NK-92 treated with Interleukin-12 subunit alpha and Interleukin-12 subunit beta, amount 100 ng/mL, for 24 hours (cell line): ENCODE results near the gene ATF2.
"Not testable (repeated sequence)": the region's sequence is repeated elsewhere in the genome, so short reads cannot be mapped to it uniquely, and the experiment has no call there.

ENCODE experiments used
- DNase-seq: peaks from one replicate; lab custom pipeline; 2025; lab: John Stamatoyannopoulos, UW

Gene ATF2

DNA sequence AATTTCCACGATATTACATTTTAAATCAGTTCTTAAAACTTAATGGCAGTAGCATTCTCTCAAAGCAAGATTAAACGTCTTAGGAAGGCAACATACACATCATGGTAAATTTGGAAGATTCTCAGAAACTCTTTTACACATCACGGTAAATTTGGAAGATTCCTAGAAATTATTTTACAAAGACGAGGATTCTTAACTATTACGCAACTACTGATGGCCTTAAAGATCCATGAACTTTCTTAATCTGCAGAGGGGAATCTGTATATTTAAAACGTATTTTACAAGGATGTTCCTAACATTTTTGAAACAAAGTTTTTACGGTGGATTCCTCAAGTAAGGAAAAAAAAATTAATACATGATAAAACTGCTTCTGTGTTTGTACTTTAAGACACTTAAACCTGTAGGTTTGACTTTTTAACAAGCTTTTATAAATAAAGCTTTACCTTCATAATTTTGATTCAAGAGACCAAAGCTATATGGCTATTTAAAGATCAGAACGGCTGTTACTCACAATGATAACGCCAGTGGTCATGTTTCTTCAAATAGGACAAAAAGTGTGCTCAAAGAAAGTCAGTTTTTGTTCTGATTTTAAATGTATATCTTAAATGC, 1.7 kb downstream of the ATF2 start:
- no peak for DNase-seq

DNA sequence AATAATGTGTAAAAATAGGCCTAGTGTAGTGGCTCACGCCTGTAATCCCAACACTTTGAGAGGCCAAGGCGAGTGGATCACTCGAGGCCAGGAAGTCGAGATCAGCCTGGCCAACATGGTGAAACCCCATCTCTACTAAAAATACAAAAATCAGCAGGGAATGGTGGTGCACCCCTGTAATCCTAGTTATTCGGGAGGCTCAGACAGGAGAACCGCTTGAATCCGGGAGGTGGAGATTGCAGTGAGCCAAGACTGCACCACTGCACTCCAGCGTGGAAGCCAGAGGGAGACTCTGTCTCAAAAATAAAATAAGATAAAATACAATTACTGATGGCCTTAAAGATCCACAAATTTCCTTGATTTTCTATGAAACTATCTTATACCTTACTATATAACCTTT, 3.8 kb downstream of the ATF2 start:
- no peak for DNase-seq

DNA sequence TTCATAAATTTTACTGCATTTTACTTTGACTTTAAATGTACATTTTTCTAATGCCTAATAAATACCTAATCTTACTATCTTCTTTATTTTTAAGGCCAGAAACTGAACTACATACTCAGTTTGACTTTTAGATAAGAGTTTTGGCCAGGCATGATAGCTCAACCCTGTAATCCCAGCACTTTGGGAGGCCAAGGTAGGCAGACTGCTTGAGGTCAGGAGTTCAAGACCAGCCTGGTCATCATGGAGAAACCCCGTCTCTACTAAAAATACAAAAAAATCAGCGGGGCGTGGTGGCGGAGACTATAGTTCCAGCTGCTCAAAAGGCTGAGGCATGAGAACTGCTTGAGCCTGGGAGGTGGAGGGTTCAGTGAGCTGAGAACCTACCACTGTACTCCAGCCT, 9.1 kb downstream of the ATF2 start:
- DNase-seq = no peak

GRCh38 chr2:175156534-175156933, 11.5 kb downstream of the ATF2 start:
- DNase-seq = no peak

- DNase-seq = no peak
Observed at GRCh38 chr2:175154661-175155082, 13.3 kb downstream of the ATF2 start.

DNA sequence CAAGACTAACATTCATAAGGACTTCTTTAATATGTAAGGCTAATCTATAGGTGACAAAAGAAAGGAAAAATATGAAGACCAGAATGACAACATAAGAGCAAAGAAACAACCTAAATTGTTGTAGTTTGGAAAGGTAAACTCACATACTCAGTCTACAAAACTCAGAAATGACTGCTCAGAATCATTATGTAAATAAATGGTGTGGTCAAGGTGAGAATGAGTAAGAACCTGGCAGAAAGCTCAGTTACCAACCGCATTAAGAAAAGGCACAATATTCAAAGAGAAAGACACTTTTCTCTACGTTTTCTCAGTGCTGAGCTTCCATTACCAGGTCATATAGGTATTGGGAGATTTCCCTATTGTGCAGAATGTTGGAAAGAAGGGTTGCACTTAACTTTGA, 15.8 kb downstream of the ATF2 start:
- no peak for DNase-seq

- DNase-seq = no peak
Observed at GRCh38 chr2:175151791-175152190, 16.2 kb downstream of the ATF2 start.

DNA sequence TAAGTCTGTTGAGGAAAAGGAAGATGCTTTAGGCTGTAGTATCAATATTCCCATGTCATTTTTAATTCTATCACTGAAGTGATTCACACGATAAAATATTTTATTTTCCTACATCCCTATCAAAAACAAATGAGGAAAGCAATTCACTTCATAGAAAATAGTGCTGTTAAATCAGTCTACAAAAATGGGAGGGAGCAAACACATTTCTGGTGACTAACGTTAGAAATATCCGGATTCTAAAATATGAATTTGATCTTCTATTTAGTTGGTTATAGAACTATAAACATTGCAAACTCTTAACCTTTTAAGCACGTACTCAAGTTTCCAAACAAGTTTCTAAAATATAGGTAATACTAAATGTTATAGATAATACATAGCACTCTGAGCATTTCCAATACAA, 20.8 kb downstream of the ATF2 start:
- no peak for DNase-seq

DNA sequence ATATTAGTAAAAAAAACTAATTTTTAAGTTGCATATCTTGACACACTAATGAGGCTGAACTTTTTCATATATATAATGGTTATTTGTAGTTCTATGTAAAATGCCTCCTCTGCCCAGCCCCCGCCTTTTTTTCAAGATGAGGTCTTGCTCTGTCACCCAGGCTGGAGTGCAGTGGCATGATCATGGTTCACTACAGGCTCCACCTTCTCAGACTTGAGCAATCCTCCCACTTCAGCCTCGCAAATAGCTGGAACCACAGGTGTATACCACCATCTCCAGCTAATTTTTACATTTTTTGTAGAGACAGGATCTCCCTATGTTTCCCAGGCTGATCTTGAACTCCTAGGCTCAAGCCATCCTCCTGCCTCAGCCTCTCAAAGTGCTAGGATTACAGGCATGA, 24.3 kb downstream of the ATF2 start:
- DNase-seq = no peak

DNA sequence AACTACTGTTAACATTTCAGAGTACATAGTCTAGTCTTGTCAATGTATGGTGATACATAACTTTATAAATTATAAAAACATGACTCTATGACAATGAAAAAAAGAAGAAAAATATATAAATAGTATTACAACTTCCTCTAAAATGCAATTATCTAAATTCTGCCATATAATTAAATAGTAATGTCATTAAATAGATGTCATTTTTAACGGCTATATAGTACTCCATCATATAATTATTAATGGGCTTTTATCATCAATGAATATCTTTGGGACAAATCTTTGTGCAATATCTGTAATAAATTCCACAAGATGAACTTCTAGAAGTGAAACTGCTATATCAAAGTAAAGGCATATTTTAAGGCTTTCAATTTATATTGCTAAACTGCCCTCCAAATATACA, 24.8 kb downstream of the ATF2 start:
- DNase-seq = no peak

GRCh38 chr2:175140332-175140731, 27.7 kb downstream of the ATF2 start:
- DNase-seq = no peak

DNA sequence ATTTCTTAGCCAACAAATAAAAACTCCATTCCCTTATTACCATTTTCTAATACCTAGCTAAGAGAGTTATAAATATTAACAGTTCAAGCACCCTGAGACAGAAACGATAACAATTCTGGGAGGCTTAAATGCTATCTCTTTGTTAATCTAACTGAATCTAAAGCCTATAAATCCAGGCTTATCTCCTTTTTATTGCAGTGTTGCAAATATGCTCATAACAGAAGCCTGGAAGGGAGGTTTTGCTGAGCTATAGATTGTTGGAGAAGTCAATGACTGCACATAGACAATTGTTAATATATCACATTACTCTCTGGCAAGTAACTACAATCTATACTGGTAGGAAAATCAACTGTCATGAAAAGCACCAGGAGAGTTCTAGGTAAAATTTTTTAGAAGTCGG, 30.2 kb downstream of the ATF2 start:
- DNase-seq = no peak

GRCh38 chr2:175136334-175137215, 31.4 kb downstream of the ATF2 start:
- no peak for DNase-seq

DNA sequence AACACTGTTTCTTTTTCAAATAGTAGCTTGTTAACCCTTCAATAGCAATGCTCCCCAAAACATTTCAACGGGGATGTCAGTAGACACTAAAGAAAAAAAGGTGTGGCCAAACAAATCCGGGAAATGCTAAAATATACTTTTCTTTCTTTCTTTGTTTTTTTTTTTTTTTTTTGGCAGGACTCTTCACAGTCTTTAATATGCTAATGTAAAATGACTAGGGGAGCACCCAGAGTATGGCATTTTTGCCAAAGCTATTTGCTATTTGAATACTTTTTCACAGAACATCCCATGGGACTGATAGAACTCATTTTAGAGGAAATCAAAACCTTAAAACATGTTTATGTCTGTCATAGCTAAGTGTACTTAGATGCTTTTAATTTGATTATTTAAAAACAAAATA, 32.1 kb downstream of the ATF2 start:
- DNase-seq = no peak

DNA sequence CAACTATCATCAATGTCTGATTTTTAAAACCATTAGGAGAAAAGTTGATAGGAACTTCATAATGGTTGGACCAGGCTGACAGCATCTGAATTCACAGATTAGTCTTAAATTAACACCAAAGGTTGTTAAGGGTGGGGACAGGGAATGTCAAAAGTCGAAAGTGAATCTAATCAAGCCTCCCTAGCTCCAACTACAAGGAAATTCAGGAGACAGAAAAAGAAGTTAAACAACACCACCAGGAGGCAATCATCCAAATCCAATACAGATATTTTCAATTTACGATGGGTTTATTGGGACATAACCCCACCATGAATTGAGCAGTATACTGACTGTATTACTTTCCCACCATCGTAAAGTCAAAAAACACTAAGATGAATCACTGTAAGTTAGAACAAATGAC, 32.8 kb downstream of the ATF2 start:
- DNase-seq = no peak

DNA sequence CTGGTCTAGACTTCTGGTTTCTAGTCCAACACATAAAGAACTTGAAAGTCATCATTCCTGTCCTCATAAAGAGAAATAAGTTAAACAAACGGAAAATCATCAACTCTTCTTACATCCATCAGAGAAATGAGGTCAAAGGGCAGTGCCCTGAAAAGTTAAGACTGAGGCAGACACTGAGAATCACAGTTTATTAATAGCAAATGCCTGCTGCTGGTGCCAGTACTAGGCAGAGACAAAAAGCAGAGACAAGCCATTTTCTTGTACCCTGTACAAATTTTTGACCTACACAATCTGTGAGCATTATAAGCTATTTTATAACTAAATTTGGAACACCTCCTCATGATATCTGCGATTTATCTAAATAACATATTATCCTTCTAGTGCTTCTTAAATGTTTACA, 36.8 kb downstream of the ATF2 start:
- no peak for DNase-seq

DNA sequence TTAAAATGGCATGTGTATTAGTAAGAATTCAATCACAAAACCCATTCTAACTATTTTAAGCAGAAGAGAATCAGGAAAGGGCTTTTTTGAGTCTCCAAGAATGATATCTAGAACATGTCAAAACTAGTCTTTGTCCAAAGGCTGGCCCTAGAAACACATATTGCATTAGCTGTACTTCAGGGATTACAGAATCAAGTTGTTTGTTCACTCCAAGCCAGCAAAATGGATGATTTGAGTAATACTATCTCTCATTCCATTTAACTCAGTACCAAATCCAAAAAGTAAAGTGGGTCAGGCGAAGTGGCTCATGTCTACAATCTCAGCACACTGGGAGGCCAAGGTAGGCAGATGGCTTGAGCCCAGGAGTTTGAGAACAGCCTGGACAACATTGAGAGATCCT, 41.3 kb downstream of the ATF2 start:
- DNase-seq = no peak

GRCh38 chr2:175123254-175123653, 44.7 kb downstream of the ATF2 start:
- no peak for DNase-seq

- DNase-seq = no peak
Observed at GRCh38 chr2:175111200-175111657, 56.8 kb downstream of the ATF2 start.

DNA sequence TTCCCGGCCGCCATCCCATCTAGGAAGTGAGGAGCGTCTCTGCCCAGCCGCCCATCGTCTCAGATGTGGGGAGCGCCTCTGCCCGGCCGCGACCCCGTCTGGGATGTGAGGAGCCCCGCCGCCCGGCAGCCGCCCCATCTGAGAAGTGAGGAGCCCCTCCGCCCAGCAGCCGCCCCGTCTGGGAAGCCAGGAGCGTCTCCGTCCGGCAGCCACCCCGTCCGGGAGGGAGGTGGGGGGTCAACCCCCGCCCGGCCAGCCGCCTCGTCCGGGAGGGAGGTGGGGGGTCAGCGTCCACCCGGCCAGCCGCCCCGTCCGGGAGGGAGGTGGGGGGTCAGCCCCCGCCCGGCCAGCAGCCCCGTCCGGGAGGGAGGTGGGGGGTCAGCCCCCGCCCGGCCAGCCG, 59.9 kb downstream of the ATF2 start:
- DNase-seq = not testable (repeated sequence)

- DNase-seq = no peak
Observed at GRCh38 chr2:175107146-175107545, 60.9 kb downstream of the ATF2 start.

GRCh38 chr2:175103191-175103590, 64.8 kb downstream of the ATF2 start:
- DNase-seq = no peak

- no peak for DNase-seq
Observed at GRCh38 chr2:175101514-175101913, 66.5 kb downstream of the ATF2 start.

- no peak for DNase-seq
Observed at GRCh38 chr2:175097297-175097696, 70.7 kb downstream of the ATF2 start.
